ENCODE results near the gene ASF1B.

DNA sequence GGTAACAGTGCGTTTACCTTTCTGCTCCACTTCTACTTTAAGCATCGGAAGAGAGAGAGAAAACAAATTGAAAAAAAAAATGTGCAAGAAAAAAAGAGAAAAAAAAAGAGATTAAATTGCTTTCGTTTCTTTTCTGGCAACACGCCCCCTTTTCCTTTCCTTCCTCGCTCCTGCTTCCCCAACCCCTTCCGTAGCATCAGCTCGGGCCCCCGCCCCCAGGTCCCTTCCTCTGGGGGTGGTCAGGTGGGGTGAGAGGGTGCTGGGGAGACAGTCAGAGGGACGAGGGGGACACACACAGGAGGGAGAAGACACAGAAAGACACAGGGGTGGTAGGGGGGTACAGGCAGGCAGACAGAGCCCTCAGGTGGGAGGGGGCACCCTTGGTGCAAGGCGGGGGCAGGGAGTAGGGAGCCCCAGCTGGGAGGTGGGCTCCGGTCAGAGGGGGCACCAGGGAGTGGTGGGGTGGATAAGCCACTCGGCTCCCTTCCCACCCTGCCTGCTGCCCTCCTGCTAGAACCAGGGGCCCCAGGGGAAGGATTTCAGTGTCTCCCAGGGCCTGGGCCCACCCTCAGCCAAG is 30.7 kb upstream of the ASF1B start:
- no peak for TF ChIP-seq MAX (IDR thresholded peaks at IDR 0.05; ENCODE audit: insufficient read depth, insufficient read length)
- no peak for TF ChIP-seq POLR2A (IDR thresholded peaks at IDR 0.05; ENCODE audit: low read depth, low read length)
- TF ChIP-seq CTCF (IDR thresholded peaks at IDR 0.05; ENCODE audit: extremely low read depth in 1 of 2, insufficient read depth in 1 of 2, low read depth in 1 of 2, low read length in 2 of 2) = no peak
- TF ChIP-seq JUN (IDR thresholded peaks at IDR 0.05; ENCODE audit: borderline replicate concordance, insufficient read depth, insufficient read length, low read depth) = no peak
